Stimulated activated naive CD4-positive, alpha-beta T cell (primary cell): Measurements from ENCODE around the gene ANKH.

Experiments
- DNase-seq, 6 experiments: peaks; one replicate each; lab custom pipeline; 2025; lab: John Stamatoyannopoulos, UW

The ANKH gene

GRCh38 chr5:14735944-14736343, 135.6 kb downstream of the ANKH start:
- DNase-seq = no peak

DNA sequence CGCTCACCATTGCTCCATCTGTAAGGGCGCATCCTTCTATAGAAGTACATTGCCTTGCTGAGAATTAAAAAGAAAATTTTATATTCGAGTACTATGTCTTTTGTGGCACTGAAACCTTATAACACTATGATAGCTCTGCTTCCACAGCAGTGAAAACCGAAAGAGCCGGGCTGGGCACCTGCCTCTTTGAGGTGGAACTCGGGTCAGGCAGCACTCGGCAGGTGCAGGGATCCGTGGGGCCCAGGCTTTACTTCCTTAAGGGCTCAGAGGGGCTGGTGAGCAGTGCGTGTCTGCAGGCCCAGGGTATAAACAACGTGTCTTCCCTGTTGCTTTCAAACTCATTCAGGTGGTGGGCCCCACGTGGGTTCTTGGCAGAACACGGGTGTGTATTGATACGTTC, 137.2 kb downstream of the ANKH start:
- no peak for DNase-seq

- DNase-seq = no peak
These were observed 137.9 kb downstream of the ANKH start for GRCh38 chr5:14733661-14734060.

DNA sequence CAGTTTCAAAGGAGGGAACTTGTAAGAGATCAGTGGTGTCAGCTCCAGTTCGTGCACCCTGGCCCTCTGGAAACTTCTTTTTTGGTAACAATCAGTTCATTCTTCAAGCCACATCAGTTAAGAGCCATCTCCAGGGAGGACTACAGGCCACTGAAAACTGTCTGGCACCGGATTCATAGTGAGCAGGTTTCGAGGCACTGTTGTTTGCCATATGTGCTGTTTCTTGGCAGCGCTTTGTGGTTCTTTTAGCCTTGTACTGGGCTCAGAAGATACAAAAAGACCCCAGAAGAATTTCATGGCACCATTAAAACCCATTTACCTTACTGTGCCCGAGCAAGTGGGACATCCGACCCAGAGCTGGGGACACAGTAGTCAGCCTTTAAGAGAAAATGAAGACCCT, 138.6 kb downstream of the ANKH start:
- DNase-seq = no peak

GRCh38 chr5:14730881-14731280, 140.7 kb downstream of the ANKH start:
- DNase-seq = no peak

- DNase-seq = no peak
These were observed 141.1 kb downstream of the ANKH start for GRCh38 chr5:14730466-14730865.

DNA sequence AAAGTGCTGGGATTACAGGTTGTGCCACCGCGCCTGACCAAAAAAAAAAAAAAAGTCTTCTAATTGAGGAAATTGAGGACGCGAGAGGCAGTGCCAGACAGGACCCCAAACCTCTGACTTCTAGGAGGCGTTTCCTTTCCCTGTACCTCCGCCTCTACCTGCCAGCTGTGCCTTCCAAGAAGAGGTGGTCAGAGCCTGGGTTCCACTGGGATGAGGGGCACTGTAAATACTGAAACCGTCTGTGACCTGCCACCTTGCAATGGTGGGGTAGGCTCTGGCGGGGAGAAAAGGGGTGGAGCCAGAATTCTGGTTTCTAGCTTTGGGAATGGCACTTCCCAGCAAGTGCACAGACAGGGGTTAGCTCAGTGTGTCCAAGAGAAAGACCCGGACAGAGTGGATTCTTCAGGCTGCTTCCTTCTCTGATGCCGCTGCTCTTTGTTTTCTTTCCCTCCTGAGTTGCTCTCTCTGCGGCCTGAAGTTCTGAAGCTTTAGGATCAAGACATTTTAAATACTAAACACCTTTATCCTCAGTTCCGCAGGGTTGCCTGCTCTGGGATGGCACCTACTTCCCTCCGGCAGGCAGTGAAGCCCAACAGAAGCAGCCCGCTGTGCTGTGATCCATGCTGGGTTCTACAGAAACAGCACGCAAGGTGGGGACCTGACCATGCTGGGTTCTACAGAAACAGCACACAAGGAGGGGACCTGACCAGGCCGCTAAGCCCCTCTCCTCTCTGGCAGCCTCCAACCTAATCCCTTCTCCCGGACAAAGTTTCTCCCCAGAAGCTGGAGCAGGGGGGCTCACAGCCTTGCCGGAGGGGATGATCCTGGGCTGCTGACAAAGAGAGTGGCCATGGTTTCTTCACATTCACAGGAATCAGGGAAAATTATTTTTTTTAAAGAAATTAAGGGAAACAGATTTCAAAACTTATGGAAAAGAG, 141.9 kb downstream of the ANKH start:
- DNase-seq = no peak

DNA sequence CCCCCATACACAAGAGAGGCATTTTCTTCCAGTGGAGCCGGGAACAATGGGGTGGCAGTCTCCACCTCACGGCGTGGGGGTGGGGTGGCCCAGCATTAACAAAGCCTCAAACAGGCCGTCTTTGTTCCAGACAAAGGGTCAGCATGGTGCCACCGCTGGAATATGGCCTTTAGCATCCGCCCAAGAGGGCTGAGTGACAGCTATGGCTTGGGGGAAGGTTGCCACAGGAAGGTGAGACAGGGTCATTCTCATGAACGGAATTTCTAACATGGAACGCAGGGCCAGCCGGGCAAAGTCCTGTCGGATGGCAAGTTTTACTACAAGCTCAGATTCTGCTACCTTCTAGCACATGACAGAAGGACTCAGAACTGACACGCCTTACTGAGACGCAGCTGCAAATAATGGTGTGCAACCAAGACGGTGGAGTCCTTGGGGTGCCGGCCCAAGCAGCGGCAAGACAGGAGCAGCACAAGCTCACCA, 143.1 kb downstream of the ANKH start:
- DNase-seq = no peak

DNA sequence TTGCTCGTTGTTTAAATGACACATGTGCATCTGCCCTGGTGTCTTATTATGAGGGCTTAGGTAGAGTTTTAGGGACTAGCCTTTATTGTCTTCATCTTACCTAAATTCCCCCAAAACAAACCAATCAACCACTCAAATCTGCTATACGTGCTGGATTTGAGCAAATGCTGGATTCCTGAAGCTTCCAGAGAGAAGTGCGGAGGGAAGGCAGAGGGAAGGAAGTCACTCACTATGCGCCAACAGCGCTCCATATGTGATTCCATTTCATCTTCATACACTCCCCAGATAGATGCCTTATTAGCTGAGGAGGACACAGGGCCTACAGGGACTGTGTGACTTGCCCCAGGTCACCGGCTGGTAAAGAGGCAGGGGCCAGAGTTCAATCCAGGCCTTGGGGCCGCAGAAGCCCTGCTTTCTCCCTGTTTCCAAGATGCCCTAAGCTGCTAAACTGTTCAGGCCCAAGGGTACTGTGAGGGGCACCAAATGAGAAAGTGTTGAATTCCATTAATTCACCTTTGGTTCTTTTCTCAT, 143.6 kb downstream of the ANKH start:
- DNase-seq = no peak

GRCh38 chr5:14727428-14727865, 144.1 kb downstream of the ANKH start:
- DNase-seq = peak; percentile 36 to 78 (median 52)

DNA sequence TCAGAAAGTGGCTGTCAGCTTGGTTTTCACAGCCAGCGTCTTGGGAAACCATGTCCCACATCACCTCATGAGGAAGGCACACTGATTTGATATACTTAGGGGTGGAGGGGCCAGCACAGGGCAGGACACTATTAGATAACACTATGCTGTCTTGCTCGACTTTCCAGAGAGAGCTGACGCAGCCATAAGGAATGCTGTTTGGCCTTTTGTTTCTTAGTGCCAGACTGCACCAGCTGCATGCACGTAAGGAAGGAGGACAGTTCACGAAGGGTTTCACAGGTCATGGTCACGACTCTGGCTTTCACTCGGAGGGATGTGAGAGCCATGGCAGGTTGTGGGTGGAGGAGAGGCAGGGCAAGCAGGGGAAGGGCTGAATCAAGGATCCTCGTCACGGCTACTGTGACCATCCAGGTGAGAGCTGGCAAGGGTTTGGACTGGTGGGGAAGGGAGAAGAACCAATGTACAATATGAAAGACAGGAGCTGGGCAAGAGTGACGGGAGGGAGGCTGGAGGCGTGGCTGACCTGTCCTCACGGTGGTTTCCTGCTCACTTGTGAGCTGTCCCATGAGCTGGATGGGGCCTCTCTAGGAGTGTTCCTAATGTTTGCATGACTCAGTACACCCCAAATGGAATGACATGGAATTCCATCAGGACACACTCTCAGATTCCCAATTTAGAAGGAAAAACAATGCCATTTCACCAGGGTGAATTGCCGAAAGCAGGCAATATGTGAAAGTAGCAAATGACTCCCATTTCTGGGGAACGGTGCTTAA, 145.3 kb downstream of the ANKH start:
- no peak for DNase-seq

GRCh38 chr5:14724633-14725032, 146.9 kb downstream of the ANKH start:
- no peak for DNase-seq

GRCh38 chr5:14723701-14724132, 147.9 kb downstream of the ANKH start:
- no peak for DNase-seq

- no peak for DNase-seq
These were observed 148.7 kb downstream of the ANKH start for GRCh38 chr5:14722923-14723322.

DNA sequence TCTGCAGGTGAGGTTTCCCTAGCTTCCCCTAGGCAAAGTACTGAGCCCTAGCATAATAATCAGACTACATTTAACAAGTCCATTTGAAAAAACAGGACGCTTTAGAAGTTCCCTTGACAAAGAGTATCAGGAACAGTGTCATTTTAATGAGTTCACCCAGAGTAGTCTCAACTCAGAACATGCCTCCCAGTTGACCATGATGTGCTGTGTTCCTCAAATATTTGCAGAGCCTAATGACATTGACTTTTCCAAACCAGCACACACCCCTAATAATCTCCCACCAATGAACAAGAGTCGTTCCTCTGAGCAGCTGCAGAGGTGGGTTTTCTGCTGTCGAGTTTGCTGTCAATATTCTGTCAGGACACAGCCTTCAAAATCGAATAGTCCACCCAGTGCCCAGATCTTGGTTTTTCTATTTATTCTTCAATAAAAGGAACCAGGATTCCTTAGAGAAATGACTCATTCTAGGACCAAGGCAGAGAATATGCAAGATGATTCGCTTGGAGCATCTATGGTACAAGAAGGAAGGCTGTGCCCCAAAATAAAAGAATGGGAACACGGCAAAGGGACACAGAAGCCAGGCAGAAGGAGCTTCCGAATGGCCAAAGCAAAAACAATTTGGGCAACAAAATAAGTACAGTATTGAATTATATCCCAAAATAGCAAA, 149.5 kb downstream of the ANKH start:
- DNase-seq = no peak

GRCh38 chr5:14720236-14720923, 151.2 kb downstream of the ANKH start:
- DNase-seq = no peak

DNA sequence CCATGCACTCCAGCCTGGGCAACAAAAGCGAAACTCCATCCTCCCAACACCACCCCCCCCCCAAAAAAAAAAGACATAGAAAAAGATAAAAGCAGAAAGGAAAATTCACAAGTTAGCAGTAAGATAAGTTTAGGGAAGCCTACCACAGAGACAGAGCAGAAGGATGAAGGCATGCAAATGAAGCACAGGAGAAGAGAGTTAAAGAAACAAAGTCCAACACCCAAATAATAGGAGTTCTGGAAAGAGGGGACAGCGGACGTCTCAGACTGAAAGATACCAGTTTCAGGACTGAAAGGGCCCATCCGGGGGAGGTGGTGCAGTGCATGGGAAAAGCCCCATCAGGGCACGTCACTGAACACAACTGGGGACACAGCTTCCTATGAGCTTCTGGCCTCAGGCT, 152.8 kb downstream of the ANKH start:
- no peak for DNase-seq

DNA sequence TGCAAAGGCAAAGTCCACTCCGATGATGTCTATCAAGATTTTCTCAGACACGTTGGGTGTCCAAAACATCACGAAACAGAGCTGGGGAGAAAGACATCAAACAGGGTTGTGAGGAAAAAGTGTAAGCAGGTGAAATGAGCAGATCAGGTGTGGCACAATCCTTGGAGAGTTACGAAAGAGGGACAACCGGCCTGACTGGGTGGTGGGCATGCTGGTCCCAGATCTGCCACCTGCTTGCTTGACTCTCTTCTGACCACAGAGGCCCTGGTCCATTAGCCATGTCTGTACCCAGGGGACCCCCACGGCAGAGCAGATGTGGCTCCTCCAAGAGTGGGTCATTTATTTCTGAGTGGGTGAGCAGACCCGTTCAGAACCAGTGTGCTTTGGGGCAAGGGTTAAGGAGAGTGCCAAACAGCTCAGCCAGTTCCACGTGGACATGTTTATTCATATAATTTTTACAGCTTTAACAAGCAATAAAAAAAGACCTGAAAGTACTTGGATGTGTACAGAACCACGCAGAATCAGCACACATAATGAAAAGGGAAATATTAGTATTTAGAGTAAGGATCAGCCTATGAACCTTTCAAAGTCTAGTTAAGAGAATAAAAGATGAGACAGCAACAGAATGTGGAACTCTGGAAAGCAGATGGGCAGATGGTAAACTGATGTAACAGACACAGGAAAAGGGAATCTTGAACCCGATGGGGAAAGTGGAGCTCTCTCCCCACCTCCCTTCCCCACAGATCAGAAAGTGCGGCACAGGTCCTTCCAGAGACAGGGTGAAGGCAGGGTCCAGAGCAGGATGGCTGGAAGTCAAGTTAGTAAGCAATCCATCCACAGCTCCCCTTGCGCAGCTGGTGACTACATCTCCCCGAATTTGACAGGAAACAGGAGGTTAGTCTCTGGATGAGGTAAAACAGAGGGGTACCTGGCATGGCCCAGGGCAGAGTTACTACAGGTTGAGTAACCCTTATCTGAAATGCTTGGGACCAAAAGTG, 154.5 kb downstream of the ANKH start:
- no peak for DNase-seq

DNA sequence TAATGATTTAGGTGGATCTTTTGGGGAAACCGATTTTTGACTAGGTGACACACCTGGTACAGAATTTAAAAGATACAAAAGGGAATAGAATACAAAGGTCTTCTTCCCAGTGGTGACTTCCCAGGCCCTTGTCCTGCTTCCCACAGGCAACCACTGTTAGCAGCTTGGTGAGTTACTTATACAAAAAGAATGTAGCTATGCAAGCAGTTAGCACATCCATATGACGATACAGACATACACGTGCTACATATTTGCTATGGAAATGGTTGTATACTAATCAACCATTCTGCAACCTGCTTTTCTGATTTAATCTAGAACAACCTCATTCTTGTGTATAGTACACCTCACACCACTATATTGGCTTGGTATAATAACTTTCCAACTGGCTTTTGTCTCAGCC, 156.1 kb downstream of the ANKH start:
- no peak for DNase-seq

GRCh38 chr5:14714706-14715105, 156.9 kb downstream of the ANKH start:
- no peak for DNase-seq
